Stimulated activated naive CD4-positive, alpha-beta T cell (primary cell): ENCODE results near the gene MRTFB.
A peak's percentile ranks its signal among the peaks of the same experiment; 100 is the strongest.
"Not testable (repeated sequence)": the region's sequence is repeated elsewhere in the genome, so short reads cannot be mapped to it uniquely, and the experiment has no call there.

Experiments
- DNase-seq, 6 experiments: peaks; one replicate each; lab custom pipeline; 2025; lab: John Stamatoyannopoulos, UW

The MRTFB gene

DNA sequence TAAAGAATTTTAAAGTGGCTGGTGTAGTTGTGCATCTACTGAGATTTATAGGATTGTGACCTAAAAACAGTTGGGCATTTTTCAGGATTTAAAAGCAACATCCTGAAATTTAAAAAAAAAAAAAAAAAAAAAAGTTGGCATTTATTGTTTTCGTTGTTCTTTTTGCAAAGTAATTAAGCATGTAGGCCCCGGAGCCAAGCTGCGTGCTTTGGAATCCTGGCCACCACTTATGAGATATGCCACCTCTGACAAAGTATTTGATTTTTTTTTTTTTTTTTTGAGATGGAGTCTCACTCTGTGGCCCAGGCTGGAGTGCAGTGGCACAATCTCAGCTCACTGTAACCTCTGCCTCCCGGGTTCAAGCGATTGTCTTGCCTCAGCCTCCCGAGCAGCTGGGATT is 112.8 kb downstream of the MRTFB start:
- DNase-seq = not testable (repeated sequence)

GRCh38 chr16:14186007-14186794 is 115.1 kb downstream of the MRTFB start:
- DNase-seq = peak in 2 of 6 experiments; percentile 25 to 45

GRCh38 chr16:14186795-14187221 is 115.7 kb downstream of the MRTFB start:
- DNase-seq = peak in 1 of 6 experiments; percentile 13

DNA sequence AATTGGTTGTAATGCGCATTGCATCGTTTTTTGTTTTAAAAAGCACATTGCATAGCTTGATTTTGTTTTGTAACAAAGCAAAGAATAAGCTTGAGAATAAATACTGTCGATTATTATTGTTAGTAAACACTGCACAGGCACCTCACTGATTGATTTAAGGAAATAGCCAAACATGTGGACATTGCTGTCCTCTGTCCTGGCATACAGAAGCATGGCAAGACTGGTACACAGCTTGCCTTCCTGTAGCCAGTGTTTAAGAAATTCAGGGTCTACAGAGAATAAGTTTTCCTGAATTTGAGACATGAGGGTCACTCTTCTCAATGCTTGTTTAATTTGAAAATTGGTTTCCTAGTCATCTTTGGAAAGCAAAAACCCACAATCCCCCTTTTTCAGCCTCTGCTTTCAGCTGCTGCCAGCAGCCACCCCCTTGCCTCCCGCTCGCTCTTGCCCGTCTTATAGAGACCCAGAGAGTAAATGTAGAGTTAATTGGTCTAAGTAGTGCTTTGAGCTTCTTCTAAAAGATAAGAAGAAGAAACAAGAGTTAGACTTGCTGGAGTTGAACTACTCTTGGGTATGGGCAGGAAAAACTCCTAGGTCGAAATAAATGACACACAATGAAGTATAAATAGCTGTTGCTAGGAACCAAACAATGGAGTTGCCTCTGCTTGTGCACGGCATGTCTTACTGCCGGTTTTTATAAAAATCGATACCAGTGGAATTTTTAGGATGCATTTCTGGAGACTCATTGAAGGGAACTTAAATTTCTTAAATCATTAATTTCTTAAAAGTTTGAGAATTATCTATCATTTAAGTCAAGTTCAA is 116.6 kb downstream of the MRTFB start:
- no peak for DNase-seq

DNA sequence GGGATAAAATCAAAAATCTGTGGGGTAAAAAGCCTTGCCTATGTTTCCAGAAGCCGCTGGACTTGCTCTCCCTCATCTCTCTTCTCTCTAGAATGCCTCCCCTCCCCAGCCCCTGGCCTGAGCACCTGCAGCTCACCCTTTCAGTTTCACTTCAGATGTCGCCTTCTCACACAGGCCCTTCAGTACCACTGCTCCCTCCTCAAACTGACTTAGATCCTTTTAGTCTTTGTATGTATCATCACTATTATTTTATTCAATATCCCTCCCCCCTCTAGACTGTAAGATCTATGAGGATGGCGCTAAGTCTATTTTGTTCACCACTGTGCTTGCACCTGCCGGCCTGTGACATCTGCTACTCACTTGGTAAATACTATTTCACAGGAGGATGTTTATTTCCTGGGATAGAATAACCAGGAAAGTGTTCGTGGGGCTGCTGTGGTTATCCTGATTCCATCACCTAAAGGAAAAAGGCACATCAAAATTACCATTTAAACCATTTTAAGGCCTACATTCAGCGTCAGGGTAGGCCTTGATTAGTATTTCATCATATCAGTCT is 122.3 kb downstream of the MRTFB start:
- DNase-seq = peak in 3 of 6 experiments; percentile 11 to 44 (median 19)

GRCh38 chr16:14194721-14195120 is 123.6 kb downstream of the MRTFB start:
- peak in 3 of 6 experiments; percentile 23 to 24 (median 24) for DNase-seq

DNA sequence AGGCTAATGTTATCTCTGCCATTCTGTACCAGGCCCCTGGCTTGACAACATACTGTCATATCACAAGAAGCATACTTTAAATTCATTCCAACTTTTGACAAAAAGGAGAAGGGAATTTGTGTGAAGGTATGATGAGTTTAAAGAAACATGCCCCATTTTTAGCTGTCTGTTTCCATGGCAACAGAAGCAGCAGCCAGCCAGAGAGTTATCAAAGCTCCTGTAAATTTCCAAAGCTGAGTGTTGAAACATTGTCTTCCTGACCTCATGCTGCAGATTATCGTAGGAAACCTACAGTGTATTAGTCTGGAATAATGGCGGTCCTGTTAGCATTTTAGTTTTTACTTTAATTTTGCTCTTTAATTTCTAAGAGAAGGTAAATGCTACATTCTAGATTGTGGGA is 124.9 kb downstream of the MRTFB start:
- peak in 1 of 6 experiments; percentile 4 for DNase-seq

- peak in 2 of 6 experiments; percentile 30 to 39 for DNase-seq
These were observed 125.4 kb downstream of the MRTFB start for GRCh38 chr16:14196539-14196938.

DNA sequence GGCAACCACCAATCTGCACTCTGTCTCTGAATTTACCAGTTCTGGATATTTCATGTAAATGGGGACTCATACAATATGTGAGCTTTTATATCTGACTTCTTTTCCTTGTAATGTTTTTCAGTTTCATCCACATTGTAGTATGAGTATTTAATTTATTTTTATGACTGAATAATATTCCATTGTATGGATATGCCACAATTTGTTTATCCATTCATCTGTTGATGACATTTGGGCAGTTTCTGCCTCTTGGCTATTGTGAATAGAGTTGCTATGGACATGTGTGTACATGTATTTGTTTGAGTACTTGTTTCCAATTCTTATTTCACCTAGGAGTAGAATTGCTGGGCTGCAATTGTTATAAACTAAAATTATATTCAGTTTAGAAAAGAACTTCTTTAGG is 126.9 kb downstream of the MRTFB start:
- DNase-seq = no peak

DNA sequence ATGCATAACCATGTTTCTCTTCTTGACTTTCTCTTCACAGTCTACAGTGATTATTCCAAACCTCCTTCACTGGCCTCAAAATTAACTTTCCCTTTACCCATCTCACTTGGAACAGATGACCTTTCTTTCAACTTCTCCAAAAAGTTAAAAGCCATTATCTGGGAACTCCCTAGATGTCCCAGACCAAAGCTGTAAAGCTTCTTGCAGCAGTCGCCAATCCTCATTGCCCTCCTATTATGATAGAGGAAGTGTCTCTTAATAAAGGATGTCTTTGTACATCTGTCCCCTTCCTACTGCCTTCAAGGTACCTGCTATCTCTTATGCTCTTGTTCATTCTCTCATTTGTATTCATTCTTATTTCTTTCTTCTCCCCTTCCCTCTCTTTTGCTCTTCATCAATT is 127.5 kb downstream of the MRTFB start:
- DNase-seq = no peak

DNA sequence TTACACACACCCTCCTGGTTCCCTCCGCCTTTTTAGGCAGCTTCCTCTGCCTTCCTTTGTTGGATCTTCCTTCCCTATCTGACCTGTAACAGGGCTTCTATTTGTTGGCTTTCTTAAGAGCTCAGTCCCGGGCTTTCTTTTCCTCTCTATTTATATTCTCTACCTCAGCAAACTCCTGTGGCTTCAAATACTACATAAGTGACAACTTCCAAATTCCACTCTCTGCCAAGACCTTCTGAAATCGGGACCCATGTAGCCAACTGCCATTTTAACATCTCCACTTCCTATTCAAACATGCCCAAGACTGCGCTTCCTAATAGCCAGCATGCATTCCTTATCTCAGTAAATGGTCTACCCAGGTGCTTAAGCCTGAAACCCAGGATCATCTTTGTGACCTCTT is 128.1 kb downstream of the MRTFB start:
- DNase-seq = no peak

DNA sequence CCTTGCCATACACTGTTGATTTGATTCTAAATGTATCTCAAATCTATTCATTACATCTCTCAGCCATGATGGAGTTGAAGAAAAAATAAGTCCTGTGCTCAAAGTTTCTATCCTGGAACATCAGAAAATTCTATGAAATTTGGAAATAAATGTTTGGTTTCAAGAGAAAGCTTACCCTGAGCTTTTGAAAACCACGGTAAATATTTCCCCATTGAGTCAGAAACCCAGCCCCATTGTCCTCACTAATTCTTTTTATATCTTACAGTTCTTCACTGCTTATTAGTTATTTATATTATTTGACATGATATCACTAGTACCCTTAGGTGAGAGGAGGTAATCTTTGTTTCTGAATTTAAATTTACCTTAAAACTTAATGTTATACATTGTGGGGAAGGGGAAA is 128.5 kb downstream of the MRTFB start:
- no peak for DNase-seq

- DNase-seq = no peak
These were observed 131.0 kb downstream of the MRTFB start for GRCh38 chr16:14202095-14202494.

DNA sequence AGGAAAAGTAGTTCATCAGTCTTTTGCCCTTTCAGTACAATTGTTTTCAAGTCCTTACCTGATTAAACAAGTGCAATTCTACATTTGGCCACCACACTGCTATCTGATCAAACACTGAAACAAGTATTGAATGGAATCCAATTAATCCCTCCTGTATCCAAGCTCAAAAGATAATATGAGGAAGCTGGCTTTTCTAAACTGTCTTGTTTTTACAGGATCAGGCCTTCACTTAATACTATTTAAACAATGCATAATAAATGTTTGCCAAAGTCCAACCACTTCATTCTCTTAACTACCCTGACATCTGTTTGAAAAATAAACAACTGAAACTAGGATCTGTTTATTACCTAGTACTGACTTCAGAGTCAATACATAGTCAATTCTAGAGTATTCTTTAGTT is 131.6 kb downstream of the MRTFB start:
- peak in 1 of 6 experiments; percentile 3 for DNase-seq

DNA sequence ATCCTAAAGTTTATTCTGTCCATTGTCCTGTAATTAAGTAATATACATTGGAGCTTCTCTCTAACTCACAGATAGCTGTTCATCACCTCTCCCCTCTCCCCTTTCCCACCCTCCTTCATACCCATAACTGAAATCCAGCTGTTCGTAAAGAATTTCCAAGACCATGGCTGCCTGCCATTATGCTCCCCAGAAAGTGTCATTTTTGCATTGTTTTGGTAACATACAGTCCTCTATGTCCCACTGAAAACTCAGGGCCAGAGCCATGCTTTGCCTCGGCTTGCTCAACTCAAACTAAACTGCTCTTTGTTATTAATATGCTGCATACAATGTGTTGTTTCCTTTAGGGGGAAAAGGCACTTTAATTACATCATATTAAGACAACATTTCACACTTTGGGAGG is 132.0 kb downstream of the MRTFB start:
- no peak for DNase-seq

- no peak for DNase-seq
These were observed 134.5 kb downstream of the MRTFB start for GRCh38 chr16:14205666-14206065.

DNA sequence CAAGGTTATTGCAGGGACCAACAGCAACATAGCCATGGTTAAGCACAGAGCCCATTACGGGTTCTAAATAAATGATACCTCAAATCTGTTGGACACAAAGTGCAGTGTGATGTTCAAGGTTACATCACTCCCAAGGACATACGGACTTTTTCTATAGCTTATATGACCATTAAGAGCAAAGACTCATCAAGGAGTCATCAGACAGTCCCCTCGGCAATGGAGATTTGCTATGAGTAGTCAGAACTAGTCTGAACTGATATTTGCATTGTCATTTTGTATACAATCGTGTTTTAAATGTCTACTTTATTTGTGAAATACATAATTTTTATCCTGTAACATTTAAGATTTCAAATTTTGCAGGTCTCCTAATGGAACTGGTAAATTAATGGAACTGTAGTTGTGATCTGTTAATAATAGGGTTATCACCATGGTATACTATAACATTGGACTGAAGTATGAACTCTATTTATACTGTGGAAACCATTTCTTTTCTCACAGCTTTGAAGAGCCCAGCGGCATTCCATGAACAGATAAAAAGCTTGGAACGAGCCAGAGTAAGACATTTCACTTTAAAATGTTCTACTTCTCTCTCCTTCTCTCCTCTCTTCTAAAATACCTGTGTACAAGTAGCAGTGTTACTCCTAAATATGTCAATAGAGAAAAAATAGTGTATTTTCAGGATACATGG is 140.9 kb downstream of the MRTFB start:
- DNase-seq = no peak

DNA sequence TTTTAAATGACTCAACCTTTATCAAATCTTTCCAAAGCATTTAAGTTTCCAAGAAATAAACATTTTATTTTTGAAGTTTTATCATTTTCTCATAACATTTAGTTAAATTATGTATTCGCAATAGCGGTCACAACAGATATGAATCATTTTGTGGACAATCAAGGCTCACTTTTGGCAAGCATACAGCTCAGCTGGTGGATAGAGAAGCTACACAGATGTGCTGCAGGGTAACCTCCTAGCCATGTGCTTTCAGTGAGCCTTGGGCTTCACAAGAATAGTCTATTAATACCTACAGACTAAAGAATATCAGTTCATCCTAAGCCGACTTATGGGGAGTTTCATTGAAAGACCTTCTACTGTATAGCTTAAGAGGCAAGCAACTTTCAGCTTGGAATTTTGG is 144.8 kb downstream of the MRTFB start:
- no peak for DNase-seq

GRCh38 chr16:14219983-14220382 is 148.9 kb downstream of the MRTFB start:
- DNase-seq = no peak

DNA sequence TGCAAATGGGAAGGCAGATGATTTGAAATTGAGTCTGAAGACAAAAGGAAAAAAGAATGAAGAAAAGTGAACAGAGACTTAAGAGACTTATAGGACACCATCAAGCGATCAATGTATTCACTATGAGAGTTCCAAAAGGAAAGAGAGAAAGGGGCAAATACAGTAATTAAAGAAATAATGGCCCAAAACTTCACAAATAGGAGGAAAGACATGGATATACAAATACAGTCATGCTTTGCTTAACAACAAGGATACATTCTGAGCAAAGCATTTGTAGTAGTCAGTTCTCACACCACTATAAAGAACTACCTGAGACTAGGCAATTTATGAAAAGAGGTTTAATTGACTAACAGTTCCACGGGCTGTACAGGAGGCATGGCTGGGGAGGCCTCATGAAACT is 152.5 kb downstream of the MRTFB start:
- no peak for DNase-seq

DNA sequence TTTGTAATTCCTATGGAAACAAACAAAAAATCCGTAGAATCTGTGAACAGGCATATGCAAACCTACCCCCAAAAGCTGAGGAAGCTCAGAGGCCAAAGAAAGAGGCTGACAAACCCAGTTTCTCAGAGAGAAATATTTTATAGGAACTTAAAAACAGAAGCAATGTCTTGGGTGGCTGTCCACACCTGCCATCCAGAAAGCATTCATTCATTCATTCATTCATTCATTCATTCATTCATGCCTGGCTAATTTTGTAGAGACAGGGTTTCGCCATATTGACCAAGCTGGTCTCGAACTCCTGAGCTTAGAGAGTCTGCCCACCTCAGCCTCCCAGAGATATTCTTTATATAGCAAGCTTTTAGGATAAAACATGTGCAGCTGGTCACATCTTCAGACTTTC is 154.3 kb downstream of the MRTFB start:
- DNase-seq = no peak
